GM10248 (cell line): ENCODE results near the gene TMTC3.
"Not testable (repeated sequence)": the region's sequence is repeated elsewhere in the genome, so short reads cannot be mapped to it uniquely, and the experiment has no call there.

Experiments
- CTCF ChIA-PET: fragments of 300-600 bp; sonication (Branson Sonifier 250); formaldehyde crosslinking; extraction: SDS; loops from one replicate; lab custom pipeline; 2021; ENCODE audit warnings: antibody characterized with exemption; lab: Yijun Ruan, JAX
- POLR2A ChIA-PET: fragments of 350-650 bp; sonication (Branson Sonifier 250); formaldehyde crosslinking; extraction: SDS; loops from one replicate; lab custom pipeline; 2020; ENCODE audit warnings: antibody characterized with exemption; lab: Yijun Ruan, JAX
- DNase-seq: peaks from one replicate; pipeline ENCODE4 v3.0.0; 2012; ENCODE audit errors: extremely low spot score
- TF ChIP-seq, protein P1 (sequence below): IDR thresholded peaks from 2 replicates; pipeline ENCODE4 v1.5.1; 2012; ENCODE audit warnings: mild to moderate bottlenecking, low read depth; ENCODE audit errors: extremely low read depth, missing control alignments, control extremely low read depth

TMTC3 gene

DNA sequence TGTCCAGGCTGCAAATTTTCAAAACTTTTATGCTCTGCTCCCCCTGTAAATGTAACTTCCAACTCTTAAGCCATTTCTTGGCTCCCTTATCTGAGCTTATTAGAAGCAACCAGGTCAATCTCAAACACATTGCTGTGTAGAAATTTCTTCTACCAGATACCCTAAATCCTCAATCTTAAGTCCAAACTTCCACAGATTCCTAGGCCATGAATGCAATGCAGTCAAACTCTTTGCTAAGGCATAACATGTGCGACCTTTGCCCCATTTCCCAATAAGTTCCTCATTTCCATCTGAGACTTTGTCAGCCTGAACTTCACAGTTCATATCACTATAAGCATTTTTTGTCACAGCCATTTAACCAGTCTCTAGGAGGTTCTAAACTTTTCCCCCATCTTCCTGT, 64.5 kb downstream of the TMTC3 start:
- TF ChIP-seq, protein P1, sequence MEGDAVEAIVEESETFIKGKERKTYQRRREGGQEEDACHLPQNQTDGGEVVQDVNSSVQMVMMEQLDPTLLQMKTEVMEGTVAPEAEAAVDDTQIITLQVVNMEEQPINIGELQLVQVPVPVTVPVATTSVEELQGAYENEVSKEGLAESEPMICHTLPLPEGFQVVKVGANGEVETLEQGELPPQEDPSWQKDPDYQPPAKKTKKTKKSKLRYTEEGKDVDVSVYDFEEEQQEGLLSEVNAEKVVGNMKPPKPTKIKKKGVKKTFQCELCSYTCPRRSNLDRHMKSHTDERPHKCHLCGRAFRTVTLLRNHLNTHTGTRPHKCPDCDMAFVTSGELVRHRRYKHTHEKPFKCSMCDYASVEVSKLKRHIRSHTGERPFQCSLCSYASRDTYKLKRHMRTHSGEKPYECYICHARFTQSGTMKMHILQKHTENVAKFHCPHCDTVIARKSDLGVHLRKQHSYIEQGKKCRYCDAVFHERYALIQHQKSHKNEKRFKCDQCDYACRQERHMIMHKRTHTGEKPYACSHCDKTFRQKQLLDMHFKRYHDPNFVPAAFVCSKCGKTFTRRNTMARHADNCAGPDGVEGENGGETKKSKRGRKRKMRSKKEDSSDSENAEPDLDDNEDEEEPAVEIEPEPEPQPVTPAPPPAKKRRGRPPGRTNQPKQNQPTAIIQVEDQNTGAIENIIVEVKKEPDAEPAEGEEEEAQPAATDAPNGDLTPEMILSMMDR: no peak
- no peak for DNase-seq
- CTCF ChIA-PET: no interaction called here
- POLR2A ChIA-PET: no interaction called here

DNA sequence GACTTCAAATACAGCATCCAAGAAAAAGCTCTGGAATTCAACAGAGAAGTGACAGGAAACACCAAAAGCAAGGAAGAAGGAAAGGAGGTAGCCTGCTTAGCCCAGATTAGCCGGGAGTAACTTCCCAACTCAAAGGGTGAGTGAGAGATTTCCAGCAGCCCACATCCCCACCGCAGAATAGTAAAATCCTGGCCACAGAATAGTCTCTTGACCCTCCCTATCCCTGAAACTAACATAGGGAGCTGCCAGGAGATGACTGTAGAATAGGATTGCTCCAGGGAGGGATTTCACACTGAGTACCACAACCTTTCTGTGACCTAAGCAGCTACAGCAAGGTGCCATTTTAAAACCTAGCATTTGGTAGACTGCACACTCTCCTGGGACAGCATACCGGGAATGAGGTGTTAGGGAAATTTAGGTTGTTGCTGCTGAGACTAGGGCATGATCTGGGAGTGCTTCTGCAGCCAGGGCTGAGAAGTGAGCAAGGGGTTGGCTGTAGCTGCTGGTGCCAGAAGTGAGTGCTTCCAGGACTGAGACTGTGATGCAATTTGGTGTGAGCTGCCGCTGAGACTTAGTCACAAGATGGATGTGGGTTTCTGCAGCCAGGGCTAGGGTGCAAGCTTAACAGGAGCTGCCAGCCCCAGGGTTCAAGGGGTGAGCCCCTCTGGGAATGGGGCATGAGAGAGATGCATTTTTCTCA, 66.0 kb downstream of the TMTC3 start:
- no peak for DNase-seq
- ChIA-PET CTCF (no interaction called here), POLR2A (no interaction called here)
- TF ChIP-seq, protein P1: no peak

DNA sequence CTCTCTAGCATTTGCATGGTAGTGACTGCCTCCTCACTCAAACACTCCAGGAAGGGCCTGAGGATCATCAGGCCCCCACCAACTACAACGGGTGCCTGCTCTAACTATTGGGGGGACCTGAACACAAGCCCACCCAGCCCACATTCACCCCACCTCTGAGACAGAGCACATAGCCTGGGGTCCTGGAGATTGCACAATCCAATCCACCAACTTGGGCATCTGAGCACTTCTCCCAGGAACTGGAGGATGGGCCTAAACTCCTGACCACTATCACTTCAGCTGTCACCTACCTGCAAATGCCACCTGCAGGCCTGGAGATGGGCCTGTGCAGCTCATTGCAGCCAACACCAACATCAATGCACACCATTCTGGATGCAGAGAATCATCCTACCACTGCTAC, 66.6 kb downstream of the TMTC3 start:
- CTCF ChIA-PET: no interaction called here
- TF ChIP-seq, protein P1: no peak
- POLR2A ChIA-PET: no interaction called here

GRCh38 chr12:88210311-88210710, 68.2 kb downstream of the TMTC3 start:
- POLR2A ChIA-PET, DNase-seq, CTCF ChIA-PET: not testable (repeated sequence)

More for the DNA sequence above, 66.6 kb downstream of the TMTC3 start:
- DNase-seq: no peak

DNA sequence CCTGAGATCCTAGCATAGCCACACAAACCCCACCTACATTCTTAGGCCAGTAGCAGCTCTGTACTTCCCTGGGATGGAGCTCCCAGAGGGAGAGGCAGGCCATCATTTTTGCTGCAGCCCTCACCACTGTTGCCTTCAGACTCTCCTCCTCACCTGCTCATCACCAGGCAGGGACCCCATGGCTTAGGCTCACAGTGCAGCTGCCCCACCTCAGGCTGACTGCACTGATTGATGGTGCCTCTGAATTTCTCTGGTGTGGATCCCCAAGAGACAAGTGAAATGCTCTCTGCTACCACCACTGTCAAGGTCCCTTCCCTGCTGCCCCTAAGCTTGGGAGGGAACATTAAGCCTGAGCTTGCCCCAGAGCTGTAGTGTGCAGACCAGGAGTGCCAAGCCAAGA, 76.2 kb downstream of the TMTC3 start:
- POLR2A ChIA-PET: no interaction called here
- CTCF ChIA-PET: interaction anchor here (0.8 to 1.6 kb wide), 6 partner anchors 11 to 73 kb away, joined by 3 to 4 read pairs (median 3); no protein-coding TSS in a partner anchor
- DNase-seq: no peak

GRCh38 chr12:88219861-88220260, 77.8 kb downstream of the TMTC3 start:
- TF ChIP-seq, protein P1: no peak
- POLR2A ChIA-PET: no interaction called here
- DNase-seq: no peak
- CTCF ChIA-PET: interaction anchor here (1.6 kb wide), 1 partner anchor 9 kb away, joined by 4 read pairs; no protein-coding TSS in a partner anchor

More for the DNA sequence above, 76.2 kb downstream of the TMTC3 start:
- TF ChIP-seq, protein P1: no peak

DNA sequence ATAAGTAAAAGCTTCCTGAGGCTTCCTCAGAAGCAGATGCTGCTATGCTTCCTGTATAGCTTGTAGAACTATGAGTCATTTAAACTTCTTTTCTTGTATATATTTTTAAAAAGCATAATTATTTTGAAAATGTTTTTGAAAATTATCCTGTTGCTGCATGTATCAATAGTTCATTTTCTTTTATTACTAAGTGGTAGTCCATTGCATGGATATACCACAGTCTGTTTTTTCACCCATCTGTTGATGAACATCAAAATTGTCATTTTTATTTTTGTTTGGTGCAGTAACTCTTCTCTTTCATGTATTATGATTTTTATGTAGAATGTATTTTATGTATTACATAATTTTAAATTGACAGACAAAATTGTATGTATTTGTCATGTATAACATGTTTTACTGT, 81.4 kb downstream of the TMTC3 start:
- POLR2A ChIA-PET: no interaction called here
- no peak for DNase-seq
- CTCF ChIA-PET: no interaction called here
- TF ChIP-seq, protein P1: no peak
